ENCODE results near the gene PPID. TPM values are rescaled to one million over a fixed set of nuclear protein-coding genes. Genes with fewer than 3 reads are reported as not detected.
"Not testable (repeated sequence)": the region's sequence is repeated elsewhere in the genome, so short reads cannot be mapped to it uniquely, and the experiment has no call there.

The PPID gene
- total RNA-seq, 1 donor from 2014 or later: 27.8 TPM

DNA sequence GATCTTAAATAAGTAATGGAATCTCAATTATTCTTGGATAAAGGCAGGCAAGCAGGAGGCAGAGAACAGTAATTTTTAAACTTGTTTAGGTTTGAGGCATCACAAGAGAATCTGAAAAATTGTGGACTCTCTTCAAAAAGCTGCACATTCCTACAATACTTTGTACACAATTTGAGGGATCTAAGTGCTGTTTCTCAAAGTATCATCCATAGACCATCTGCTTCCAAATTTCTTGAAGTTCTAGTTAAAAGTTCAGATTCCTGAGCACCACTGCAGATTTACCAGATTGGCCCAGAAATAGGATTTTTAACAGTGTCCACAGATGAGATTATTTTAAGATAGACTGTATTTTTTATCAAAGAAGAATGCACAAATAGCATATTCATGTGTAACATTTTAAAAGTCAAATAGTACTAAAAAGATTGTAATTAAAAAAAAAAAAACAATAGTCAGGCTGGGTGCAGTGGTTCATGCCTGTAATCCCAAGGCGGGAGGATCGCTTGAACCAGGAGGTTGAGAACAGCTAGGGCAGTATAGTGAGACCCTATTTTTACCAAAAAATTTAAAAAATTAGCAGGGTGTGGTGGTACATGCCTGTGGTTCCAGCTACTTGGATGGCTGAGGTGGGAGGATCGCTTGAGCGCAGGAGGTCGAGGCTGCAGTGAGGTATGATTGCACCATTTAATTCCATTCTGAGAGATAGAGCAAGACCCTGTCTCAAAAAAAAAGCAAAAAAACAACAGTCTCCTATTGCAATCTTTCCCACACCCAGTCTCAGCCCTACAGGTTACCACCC, 31.4 kb upstream of the PPID start:
- H3K27ac Mint-ChIP-seq (ENCODE audit: unreplicated experiment): no peak overlapping the region
- DNase-seq (ENCODE audit: low read depth): peak; percentile 83

DNA sequence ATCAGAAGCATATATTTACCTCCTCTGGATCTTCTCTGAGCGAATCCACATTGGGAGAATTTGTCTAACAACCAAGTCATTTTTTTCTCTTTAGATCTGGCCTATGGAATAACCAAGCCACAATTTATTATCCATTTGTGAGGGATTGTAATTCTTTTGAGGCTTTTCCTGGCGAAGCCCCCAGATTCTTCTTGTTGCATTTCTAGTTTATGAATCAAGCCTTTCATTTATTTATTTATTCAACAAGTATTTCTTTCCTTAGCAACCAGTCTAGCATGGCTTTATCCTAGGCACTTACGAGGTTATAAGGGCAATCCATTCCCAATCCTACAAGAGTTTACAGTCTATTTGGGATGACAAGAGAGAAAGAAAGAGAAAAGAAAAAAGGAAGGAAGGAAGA, 27.2 kb upstream of the PPID start:
- TF ChIP-seq EZH2 (IDR thresholded peaks at IDR 0.05; ENCODE audit: insufficient read depth, low read length) (no peak), CTCF (IDR thresholded peaks at IDR 0.05; ENCODE audit: insufficient read depth, low read depth, low read length) (no peak)
- Mint-ChIP-seq H3K4me3 (ENCODE audit: unreplicated experiment) (no peak overlapping the region), H3K27ac (ENCODE audit: unreplicated experiment) (no peak overlapping the region), H3K4me1 (ENCODE audit: low read depth, unreplicated experiment) (peaks cover 5% of the 10 kb centered on the region), H3K27me3 (ENCODE audit: low read depth, unreplicated experiment) (peaks cover 2% of the 10 kb centered on the region), H3K36me3 (ENCODE audit: low read depth, unreplicated experiment) (no peaks in the 10 kb centered on the region), H3K9me3 (ENCODE audit: unreplicated experiment) (peaks cover 2% of the 10 kb centered on the region)
- DNase-seq (ENCODE audit: low read depth) (peak; percentile 95), FAIRE-seq (no peak)
- Histone ChIP-seq H3K79me2 (ENCODE audit: insufficient read depth, low read length) (no peaks in the 10 kb centered on the region), H4K20me1 (ENCODE audit: insufficient read depth, low read length) (no peaks in the 10 kb centered on the region), H3K4me3 (ENCODE audit: insufficient read depth, low read depth, low read length) (no peak overlapping the region), H3K9ac (ENCODE audit: low read length) (no peak overlapping the region), H3K27ac (ENCODE audit: low read depth, low read length) (peak overlapping the region; percentile 49), H3K27me3 (ENCODE audit: insufficient read depth, low read length) (no peaks in the 10 kb centered on the region), H3K36me3 (ENCODE audit: insufficient read depth, low read length) (no peaks in the 10 kb centered on the region), H3K4me1 (ENCODE audit: insufficient read depth, low read length) (no peaks in the 10 kb centered on the region), H3K9me3 (ENCODE audit: insufficient read depth, low read depth, low read length) (no peaks in the 10 kb centered on the region), H2AFZ (ENCODE audit: low read depth, low read length) (no peak overlapping the region), H3K4me2 (ENCODE audit: low read length) (no peak overlapping the region)

More for the DNA sequence above, 31.4 kb upstream of the PPID start:
- Mint-ChIP-seq H3K36me3 (ENCODE audit: low read depth, unreplicated experiment) (no peaks in the 10 kb centered on the region), H3K4me3 (ENCODE audit: unreplicated experiment) (no peak overlapping the region), H3K27me3 (ENCODE audit: low read depth, unreplicated experiment) (no peaks in the 10 kb centered on the region), H3K4me1 (ENCODE audit: low read depth, unreplicated experiment) (peaks cover 5% of the 10 kb centered on the region), H3K9me3 (ENCODE audit: unreplicated experiment) (peaks cover 5% of the 10 kb centered on the region)
- Histone ChIP-seq H3K4me1 (ENCODE audit: insufficient read depth, low read length) (no peaks in the 10 kb centered on the region), H3K9me3 (ENCODE audit: insufficient read depth, low read depth, low read length) (no peaks in the 10 kb centered on the region), H2AFZ (ENCODE audit: low read depth, low read length) (no peak overlapping the region), H3K4me3 (ENCODE audit: insufficient read depth, low read depth, low read length) (no peak overlapping the region), H4K20me1 (ENCODE audit: insufficient read depth, low read length) (no peaks in the 10 kb centered on the region), H3K36me3 (ENCODE audit: insufficient read depth, low read length) (no peaks in the 10 kb centered on the region), H3K4me2 (ENCODE audit: low read length) (no peak overlapping the region), H3K9ac (ENCODE audit: low read length) (no peak overlapping the region), H3K27ac (ENCODE audit: low read depth, low read length) (no peak overlapping the region), H3K79me2 (ENCODE audit: insufficient read depth, low read length) (no peaks in the 10 kb centered on the region), H3K27me3 (ENCODE audit: insufficient read depth, low read length) (no peaks in the 10 kb centered on the region)
- FAIRE-seq: peak; percentile 72
- TF ChIP-seq CTCF (IDR thresholded peaks at IDR 0.05; ENCODE audit: insufficient read depth, low read depth, low read length) (no peak), EZH2 (IDR thresholded peaks at IDR 0.05; ENCODE audit: insufficient read depth, low read length) (no peak)

DNA sequence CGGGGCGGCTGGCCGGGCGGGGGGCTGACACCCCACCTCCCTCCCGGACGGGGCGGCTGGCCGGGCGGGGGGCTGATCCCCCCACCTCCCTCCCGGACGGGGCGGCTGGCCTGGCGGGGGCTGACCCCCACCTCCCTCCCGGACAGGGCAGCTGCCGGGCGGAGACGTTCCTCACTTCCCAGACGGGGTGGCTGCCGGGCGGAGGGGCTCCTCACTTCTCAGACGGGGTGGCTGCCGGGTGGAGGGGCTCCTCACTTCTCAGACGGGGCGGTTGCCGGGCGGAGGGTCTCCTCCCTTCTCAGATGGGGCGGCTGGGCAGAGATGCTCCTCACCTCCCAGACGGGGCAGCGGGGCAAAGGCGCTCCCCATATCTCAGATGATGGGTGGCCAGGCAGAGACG, 23.3 kb upstream of the PPID start:
- not testable (repeated sequence) for DNase-seq (ENCODE audit: low read depth); H3K36me3 Mint-ChIP-seq (ENCODE audit: low read depth, unreplicated experiment); H3K79me2 ChIP-seq (ENCODE audit: insufficient read depth, low read length); FAIRE-seq; H4K20me1 ChIP-seq (ENCODE audit: insufficient read depth, low read length); H3K4me3 Mint-ChIP-seq (ENCODE audit: unreplicated experiment); H3K4me3 ChIP-seq (ENCODE audit: insufficient read depth, low read depth, low read length); H3K27ac ChIP-seq (ENCODE audit: low read depth, low read length); H3K4me1 ChIP-seq (ENCODE audit: insufficient read depth, low read length); H3K27me3 Mint-ChIP-seq (ENCODE audit: low read depth, unreplicated experiment); H3K27me3 ChIP-seq (ENCODE audit: insufficient read depth, low read length); H3K4me2 ChIP-seq (ENCODE audit: low read length); H3K27ac Mint-ChIP-seq (ENCODE audit: unreplicated experiment); H3K9me3 ChIP-seq (ENCODE audit: insufficient read depth, low read depth, low read length); H3K9ac ChIP-seq (ENCODE audit: low read length); H3K4me1 Mint-ChIP-seq (ENCODE audit: low read depth, unreplicated experiment); H3K9me3 Mint-ChIP-seq (ENCODE audit: unreplicated experiment); H2AFZ ChIP-seq (ENCODE audit: low read depth, low read length); H3K36me3 ChIP-seq (ENCODE audit: insufficient read depth, low read length)

All from astrocyte (in vitro differentiated cells and primary cell).